Mononuclear cell (primary cell): Measurements from ENCODE around the gene RANBP2. TPM values are rescaled to one million over a fixed set of nuclear protein-coding genes. Genes with fewer than 3 reads are reported as not detected.

ENCODE experiments used
- total RNA-seq: library from RNA; depleted of rRNA; stranded (reverse); fragments of >200 nt; gene quantifications from one replicate; pipeline ENCODE4 v1.2.3, GENCODE V29; 2012

The RANBP2 gene
- total RNA-seq, 1 donor = 281 TPM

Other genes with a start within 250 kb of the RANBP2 start
- 92.7 TPM for gene LIMS1, start 185.0 kb upstream of the RANBP2 start, total RNA-seq
- 4.9 TPM for gene CCDC138, start 67.3 kb downstream of the RANBP2 start, total RNA-seq